Lower lobe of right lung (tissue), 2 donors: ENCODE measurements around the gene GPR176. TPM values are rescaled to one million over a fixed set of nuclear protein-coding genes. Genes with fewer than 3 reads are reported as not detected.

ENCODE experiments used
- ATAC-seq, 2 donors: fragments of 200-7000 bp; cut with Tn5 transposase; one replicate each; pipeline ENCODE4 v1.9.1; 2020 to 2022; ENCODE audit warnings: mild to moderate bottlenecking in 2 of 2, moderate library complexity in 2 of 2
- DNase-seq: peaks from one replicate; pipeline ENCODE4 v3.0.0-alpha.2; 2020
- H3K27ac ChIP-seq: fragments of 200-600 bp; one replicate; pipeline ENCODE4 v1.8.0; 2022
- H3K27me3 ChIP-seq: fragments of 200-600 bp; one replicate; pipeline ENCODE4 v1.8.0; 2022; ENCODE audit warnings: low read depth
- H3K36me3 ChIP-seq: fragments of 200-600 bp; one replicate; pipeline ENCODE4 v1.8.0; 2022; ENCODE audit warnings: mild to moderate bottlenecking
- H3K4me1 ChIP-seq: fragments of 200-600 bp; one replicate; pipeline ENCODE4 v1.8.0; 2022
- H3K4me3 ChIP-seq: fragments of 200-600 bp; one replicate; pipeline ENCODE4 v1.8.0; 2022; ENCODE audit warnings: mild to moderate bottlenecking
- H3K9me3 ChIP-seq: fragments of 200-600 bp; one replicate; pipeline ENCODE4 v1.8.0; 2022
- intact Hi-C: fragments of 100-400 bp; cut with DNase I; formaldehyde crosslinking; loops from one replicate; pipeline ENCODE4 v1.11.0; 2022
- total RNA-seq: library from RNA; stranded (reverse); fragmentation: NEBNext Ultra II Directional; extraction: Animal tissue kit (Norgen Biotek cat#: 25700); gene quantifications from one replicate; pipeline ENCODE4 v1.2.1, GENCODE V29; 2021
- TF ChIP-seq, protein P1 (sequence below): fragments of 200-600 bp; IDR thresholded peaks from one replicate; pipeline ENCODE4 v1.8.0; 2022; ENCODE audit warnings: antibody characterized with exemption, mild to moderate bottlenecking
- donor health status: DM: no; HTN: yes; CAD: no; lungs with severe emphysema.

The GPR176 gene
- total RNA-seq, 1 donor from 2014 or later, result 2.4 TPM

DNA sequence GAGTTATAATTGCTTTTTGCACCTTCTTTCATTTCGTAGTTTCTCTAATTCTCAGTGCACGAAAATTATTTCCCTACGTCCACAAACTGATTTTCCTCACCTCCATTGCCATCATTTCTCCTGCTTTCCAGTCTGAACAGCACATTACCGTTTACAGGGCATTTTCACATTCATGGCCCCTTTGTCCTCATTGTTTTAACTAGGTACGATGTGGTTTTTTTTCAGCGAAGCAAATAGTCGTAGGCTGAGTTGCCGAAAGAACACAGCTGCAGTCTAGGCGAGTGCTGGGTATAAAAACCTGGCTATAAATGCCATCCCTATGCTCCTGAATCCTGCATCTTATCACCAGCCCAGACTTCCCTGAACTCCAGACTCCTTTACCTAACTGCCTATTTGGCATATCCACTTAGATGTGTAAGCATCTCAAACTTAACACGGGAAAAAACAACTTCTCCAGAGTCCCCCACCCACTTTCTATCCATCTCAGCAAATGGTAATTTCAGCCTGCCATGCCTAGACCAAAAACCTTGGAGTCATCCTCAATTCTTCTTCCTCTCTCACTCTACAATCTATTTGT is 136.7 kb downstream of the GPR176 start:
- DNase-seq (no peak), ATAC-seq (no peak)
- intact Hi-C loops, result no loop called here
- Histone ChIP-seq H3K4me1 (peaks cover 28% of the 10 kb centered on the region), H3K27ac (peak overlapping the region; percentile 74), H3K4me3 (peak overlapping the region; percentile 90), H3K9me3 (no peaks in the 10 kb centered on the region), H3K36me3 (no peaks in the 10 kb centered on the region), H3K27me3 (no peaks in the 10 kb centered on the region)
- TF ChIP-seq, protein P1, sequence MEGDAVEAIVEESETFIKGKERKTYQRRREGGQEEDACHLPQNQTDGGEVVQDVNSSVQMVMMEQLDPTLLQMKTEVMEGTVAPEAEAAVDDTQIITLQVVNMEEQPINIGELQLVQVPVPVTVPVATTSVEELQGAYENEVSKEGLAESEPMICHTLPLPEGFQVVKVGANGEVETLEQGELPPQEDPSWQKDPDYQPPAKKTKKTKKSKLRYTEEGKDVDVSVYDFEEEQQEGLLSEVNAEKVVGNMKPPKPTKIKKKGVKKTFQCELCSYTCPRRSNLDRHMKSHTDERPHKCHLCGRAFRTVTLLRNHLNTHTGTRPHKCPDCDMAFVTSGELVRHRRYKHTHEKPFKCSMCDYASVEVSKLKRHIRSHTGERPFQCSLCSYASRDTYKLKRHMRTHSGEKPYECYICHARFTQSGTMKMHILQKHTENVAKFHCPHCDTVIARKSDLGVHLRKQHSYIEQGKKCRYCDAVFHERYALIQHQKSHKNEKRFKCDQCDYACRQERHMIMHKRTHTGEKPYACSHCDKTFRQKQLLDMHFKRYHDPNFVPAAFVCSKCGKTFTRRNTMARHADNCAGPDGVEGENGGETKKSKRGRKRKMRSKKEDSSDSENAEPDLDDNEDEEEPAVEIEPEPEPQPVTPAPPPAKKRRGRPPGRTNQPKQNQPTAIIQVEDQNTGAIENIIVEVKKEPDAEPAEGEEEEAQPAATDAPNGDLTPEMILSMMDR, result no peak

DNA sequence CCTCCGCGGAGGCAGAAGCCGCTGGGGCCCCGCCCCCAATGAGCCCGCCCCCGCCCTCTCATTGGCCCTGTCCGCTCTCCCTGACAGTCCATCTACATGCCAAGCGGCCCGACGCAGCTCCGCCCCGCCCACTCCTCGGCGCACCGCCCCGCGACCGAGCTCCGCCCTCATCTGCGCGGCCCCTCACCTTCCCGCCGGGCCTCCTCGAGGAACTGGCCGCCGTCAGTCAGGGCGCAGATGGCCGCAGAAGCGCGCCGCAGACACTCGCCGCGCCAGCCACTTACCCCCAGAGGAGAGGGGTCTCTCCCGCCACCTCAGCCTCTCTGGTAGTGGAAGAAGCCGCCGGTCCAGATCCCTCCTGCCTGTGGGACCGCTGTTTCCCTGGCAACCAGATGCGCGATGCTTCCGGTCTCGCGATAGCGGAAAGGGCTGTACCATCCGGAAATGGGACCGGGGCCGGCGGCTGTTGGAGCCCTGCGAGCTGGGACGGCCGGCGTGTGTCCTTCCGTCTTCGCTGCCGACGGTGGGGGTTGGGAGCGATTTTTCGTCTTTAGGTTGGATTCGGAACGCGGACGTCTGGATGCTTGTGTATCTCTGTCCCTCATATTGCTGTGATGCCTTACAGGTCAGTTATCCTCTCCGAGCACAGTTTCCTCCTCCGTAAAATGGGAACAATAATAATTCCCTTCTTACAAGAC is 137.5 kb downstream of the GPR176 start, which contains the start of gene FSIP1:
Gene FSIP1 (minus strand): TSS at position 401 of the 698 bp plus-strand sequence. CDS start 6,317 bp downstream, outside the sequence.
- no peaks in the 10 kb centered on the region for H3K9me3 ChIP-seq
- TF ChIP-seq, protein P1, result no peak
- peaks cover 28% of the 10 kb centered on the region for H3K4me1 ChIP-seq
- peak within 1 kb of the TSS; percentile 90 for H3K4me3 ChIP-seq
- peak; percentile 98 for DNase-seq
- H3K36me3 ChIP-seq, result no peaks in the 10 kb centered on the region
- intact Hi-C loops, result no loop called here
- ATAC-seq, result peak; percentile 100
- H3K27me3 ChIP-seq, result no peaks in the 10 kb centered on the region
- H3K27ac ChIP-seq, result peak within 1 kb of the TSS; percentile 74

DNA sequence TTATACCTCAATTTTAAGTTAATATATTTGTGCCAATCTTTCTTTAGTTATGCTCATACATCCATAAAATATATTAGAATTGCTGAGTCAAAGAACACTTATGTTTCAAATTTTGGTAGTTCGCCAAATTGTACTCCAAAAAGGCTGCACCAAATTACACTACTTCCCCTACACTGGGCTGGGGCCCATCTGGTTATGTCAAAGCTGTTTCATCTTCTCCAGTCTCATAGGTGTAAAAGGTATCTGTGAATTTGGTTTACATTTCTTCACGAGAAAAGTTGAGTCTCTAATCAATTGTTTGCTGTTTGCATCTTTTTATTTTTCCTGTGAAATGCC is 138.1 kb downstream of the GPR176 start:
- no peaks in the 10 kb centered on the region for H3K9me3 ChIP-seq
- TF ChIP-seq, protein P1, result no peak
- intact Hi-C loops, result no loop called here
- no peak for ATAC-seq
- DNase-seq, result no peak
- H3K27me3 ChIP-seq, result no peaks in the 10 kb centered on the region
- peaks cover 28% of the 10 kb centered on the region for H3K4me1 ChIP-seq
- no peaks in the 10 kb centered on the region for H3K36me3 ChIP-seq
- H3K27ac ChIP-seq, result peak overlapping the region; percentile 74
- H3K4me3 ChIP-seq, result peak overlapping the region; percentile 90

DNA sequence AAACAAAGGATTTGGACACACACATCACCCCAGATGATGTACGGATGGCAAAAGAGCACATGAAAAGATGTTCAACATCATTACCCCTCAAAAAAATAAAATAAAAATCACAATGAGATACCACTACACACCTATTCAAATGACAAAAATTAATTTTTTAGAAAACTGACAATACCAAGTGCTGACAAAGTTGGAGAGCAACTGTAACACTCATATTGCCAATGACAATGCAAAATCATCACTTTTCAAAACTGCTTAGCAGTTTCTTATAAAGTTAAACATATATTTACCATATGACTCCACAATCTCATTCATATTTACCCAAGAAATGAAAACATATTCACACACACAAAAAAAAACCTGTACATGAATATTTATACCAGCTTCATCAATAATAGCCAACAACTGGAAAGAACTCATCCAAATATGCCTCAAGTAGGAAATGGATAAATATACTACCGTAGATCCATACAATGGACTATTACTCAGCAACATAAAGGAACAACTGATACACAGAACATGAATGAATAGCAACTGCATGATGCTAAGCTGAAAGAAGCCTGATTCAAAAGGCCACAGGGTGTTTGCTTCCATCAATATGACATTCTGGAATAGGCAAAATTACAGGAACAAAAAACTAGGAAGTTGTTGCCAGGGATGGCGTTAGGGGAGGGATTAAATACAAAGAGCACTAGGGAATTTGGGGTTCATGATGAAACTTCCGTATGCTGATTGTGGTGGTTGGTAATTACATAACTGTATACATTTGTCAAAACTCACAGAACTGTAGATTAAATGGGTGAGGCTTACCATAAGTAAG is 138.7 kb downstream of the GPR176 start:
- Histone ChIP-seq H3K4me1 (peaks cover 25% of the 10 kb centered on the region), H3K27me3 (no peaks in the 10 kb centered on the region), H3K36me3 (no peaks in the 10 kb centered on the region), H3K27ac (no peak overlapping the region), H3K4me3 (no peak overlapping the region), H3K9me3 (no peaks in the 10 kb centered on the region)
- ATAC-seq (no peak), DNase-seq (no peak)
- TF ChIP-seq, protein P1, result no peak
- intact Hi-C loops, result no loop called here

DNA sequence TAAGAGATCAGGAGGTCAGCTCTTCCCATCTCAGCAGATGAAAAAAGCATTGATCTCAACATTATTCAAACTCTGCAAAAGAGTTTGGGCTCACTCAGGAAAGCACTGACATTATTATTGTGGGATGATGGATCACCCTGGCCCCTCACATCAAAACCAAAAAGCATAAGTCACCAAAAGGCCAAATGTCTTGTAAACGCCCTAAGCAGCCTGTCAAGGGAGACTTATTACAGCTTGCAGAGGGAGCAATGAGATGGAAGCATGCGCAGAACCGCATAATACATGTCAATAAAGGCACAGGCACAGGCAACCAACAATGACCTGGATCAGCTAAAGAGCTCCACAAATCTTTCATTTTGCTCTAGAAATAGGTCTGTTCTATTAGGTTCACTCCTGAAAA is 142.0 kb downstream of the GPR176 start:
- H3K27me3 ChIP-seq, result no peaks in the 10 kb centered on the region
- no peaks in the 10 kb centered on the region for H3K36me3 ChIP-seq
- TF ChIP-seq, protein P1, result no peak
- no peak for ATAC-seq
- H3K9me3 ChIP-seq, result no peaks in the 10 kb centered on the region
- H3K4me3 ChIP-seq, result no peak overlapping the region
- DNase-seq, result no peak
- intact Hi-C loops, result no loop called here
- H3K27ac ChIP-seq, result no peak overlapping the region
- peaks cover 5% of the 10 kb centered on the region for H3K4me1 ChIP-seq
